ENCODE measurements around the gene RETREG1.

Gene RETREG1

DNA sequence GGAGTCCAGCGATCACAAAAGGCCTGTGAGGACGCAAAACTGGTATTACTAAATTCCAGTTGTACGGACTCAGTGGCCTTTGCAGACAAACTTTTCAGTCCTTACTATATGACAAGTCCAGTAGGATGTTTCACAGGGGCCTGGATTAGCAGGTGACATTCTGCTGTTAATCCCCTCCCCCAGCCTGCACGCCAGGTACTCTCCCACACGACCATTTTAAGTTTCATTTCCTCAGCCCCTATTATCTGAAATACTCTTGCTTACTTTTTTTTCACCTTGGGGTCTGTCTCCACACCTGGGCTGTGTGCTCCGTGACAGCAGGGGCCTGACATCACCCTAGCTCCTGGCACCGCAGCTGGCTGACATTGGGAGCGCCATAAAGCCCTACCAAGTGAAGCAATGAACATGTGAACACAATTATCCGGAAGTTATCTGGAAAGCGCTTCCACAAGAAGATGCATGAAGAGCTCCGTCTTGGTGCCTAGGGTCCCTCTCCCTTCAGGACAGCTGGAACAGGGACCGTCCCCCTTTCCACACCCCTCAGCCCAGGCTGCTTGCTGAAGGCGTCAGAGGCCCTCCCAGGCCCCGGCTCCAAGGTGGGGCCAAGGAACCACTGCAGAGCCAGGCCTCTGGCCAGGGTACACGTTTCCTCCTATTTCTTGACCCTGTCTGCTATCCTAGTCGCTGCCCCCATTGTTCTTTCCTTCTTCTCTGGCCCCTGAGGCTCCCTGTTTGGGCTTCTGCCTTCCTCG is 111.5 kb downstream of the RETREG1 start:
- ChIA-PET CTCF (no interaction called here), POLR2A (no interaction called here)

DNA sequence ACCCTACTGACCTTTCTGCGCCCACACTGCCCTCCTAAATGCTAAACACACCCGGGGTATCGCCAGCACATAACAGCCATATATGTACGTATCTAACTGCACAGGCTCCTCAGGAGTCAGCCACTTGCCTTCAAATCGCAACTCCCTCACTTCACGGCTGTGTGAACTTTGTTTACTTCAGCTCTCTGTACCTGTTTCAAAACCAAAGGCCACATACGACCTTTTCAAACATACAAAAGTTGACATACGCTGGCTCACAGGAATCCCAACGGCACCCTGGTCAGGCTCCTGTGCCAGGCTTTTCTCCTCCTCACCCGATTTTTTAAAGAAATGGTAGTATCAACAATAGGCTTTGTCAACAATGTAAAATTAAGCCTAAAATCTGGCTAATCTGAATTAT is 112.2 kb downstream of the RETREG1 start:
- POLR2A ChIA-PET, result no interaction called here
- peaks cover 3% of the 10 kb centered on the region; the same call in 1 of the 2 replicates for H3K4me1 ChIP-seq (ENCODE audit: control insufficient read depth, insufficient read depth, low read length)
- no peak for TF ChIP-seq ZNF24 (tag by site-specific recombination; IDR thresholded peaks at IDR 0.05)
- no peak for TF ChIP-seq KLF8 (tag by site-specific recombination; IDR thresholded peaks at IDR 0.05)
- no peak for TF ChIP-seq YY1 (tag by site-specific recombination; IDR thresholded peaks at IDR 0.05)
- TF ChIP-seq, protein P1, sequence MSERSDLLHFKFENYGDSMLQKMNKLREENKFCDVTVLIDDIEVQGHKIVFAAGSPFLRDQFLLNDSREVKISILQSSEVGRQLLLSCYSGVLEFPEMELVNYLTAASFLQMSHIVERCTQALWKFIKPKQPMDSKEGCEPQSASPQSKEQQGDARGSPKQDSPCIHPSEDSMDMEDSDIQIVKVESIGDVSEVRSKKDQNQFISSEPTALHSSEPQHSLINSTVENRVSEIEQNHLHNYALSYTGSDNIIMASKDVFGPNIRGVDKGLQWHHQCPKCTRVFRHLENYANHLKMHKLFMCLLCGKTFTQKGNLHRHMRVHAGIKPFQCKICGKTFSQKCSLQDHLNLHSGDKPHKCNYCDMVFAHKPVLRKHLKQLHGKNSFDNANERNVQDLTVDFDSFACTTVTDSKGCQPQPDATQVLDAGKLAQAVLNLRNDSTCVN (tag by site-specific recombination; optimal IDR thresholded peaks at IDR 0.05), result no peak
- TF ChIP-seq, protein P2, sequence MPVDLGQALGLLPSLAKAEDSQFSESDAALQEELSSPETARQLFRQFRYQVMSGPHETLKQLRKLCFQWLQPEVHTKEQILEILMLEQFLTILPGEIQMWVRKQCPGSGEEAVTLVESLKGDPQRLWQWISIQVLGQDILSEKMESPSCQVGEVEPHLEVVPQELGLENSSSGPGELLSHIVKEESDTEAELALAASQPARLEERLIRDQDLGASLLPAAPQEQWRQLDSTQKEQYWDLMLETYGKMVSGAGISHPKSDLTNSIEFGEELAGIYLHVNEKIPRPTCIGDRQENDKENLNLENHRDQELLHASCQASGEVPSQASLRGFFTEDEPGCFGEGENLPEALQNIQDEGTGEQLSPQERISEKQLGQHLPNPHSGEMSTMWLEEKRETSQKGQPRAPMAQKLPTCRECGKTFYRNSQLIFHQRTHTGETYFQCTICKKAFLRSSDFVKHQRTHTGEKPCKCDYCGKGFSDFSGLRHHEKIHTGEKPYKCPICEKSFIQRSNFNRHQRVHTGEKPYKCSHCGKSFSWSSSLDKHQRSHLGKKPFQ (tag by site-specific recombination; IDR thresholded peaks at IDR 0.05), result no peak
- TF ChIP-seq, protein P3, sequence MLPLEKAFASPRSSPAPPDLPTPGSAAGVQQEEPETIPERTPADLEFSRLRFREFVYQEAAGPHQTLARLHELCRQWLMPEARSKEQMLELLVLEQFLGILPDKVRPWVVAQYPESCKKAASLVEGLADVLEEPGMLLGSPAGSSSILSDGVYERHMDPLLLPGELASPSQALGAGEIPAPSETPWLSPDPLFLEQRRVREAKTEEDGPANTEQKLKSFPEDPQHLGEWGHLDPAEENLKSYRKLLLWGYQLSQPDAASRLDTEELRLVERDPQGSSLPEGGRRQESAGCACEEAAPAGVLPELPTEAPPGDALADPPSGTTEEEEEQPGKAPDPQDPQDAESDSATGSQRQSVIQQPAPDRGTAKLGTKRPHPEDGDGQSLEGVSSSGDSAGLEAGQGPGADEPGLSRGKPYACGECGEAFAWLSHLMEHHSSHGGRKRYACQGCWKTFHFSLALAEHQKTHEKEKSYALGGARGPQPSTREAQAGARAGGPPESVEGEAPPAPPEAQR (tag by site-specific recombination; IDR thresholded peaks at IDR 0.05), result no peak
- TF ChIP-seq ZNF830 (tag by site-specific recombination; IDR thresholded peaks at IDR 0.05; ENCODE audit: low read depth), result no peak
- no peak for TF ChIP-seq KLF9 (tag by site-specific recombination; IDR thresholded peaks at IDR 0.05; ENCODE audit: low read depth)
- TF ChIP-seq, protein P4, sequence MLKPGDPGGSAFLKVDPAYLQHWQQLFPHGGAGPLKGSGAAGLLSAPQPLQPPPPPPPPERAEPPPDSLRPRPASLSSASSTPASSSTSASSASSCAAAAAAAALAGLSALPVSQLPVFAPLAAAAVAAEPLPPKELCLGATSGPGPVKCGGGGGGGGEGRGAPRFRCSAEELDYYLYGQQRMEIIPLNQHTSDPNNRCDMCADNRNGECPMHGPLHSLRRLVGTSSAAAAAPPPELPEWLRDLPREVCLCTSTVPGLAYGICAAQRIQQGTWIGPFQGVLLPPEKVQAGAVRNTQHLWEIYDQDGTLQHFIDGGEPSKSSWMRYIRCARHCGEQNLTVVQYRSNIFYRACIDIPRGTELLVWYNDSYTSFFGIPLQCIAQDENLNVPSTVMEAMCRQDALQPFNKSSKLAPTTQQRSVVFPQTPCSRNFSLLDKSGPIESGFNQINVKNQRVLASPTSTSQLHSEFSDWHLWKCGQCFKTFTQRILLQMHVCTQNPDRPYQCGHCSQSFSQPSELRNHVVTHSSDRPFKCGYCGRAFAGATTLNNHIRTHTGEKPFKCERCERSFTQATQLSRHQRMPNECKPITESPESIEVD (tag by site-specific recombination; IDR thresholded peaks at IDR 0.05), result no peak
- no peak for TF ChIP-seq ZSCAN30 (tag by site-specific recombination; IDR thresholded peaks at IDR 0.05)
- no peak for TF ChIP-seq MYNN (tag by site-specific recombination; IDR thresholded peaks at IDR 0.05; ENCODE audit: borderline replicate concordance)
- TF ChIP-seq, protein P5, sequence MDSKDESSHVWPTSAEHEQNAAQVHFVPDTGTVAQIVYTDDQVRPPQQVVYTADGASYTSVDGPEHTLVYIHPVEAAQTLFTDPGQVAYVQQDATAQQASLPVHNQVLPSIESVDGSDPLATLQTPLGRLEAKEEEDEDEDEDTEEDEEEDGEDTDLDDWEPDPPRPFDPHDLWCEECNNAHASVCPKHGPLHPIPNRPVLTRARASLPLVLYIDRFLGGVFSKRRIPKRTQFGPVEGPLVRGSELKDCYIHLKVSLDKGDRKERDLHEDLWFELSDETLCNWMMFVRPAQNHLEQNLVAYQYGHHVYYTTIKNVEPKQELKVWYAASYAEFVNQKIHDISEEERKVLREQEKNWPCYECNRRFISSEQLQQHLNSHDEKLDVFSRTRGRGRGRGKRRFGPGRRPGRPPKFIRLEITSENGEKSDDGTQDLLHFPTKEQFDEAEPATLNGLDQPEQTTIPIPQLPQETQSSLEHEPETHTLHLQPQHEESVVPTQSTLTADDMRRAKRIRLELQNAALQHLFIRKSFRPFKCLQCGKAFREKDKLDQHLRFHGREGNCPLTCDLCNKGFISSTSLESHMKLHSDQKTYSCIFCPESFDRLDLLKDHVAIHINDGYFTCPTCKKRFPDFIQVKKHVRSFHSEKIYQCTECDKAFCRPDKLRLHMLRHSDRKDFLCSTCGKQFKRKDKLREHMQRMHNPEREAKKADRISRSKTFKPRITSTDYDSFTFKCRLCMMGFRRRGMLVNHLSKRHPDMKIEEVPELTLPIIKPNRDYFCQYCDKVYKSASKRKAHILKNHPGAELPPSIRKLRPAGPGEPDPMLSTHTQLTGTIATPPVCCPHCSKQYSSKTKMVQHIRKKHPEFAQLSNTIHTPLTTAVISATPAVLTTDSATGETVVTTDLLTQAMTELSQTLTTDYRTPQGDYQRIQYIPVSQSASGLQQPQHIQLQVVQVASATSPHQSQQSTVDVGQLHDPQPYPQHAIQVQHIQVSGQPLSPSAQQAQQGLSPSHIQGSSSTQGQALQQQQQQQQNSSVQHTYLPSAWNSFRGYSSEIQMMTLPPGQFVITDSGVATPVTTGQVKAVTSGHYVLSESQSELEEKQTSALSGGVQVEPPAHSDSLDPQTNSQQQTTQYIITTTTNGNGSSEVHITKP (tag by site-specific recombination; IDR thresholded peaks at IDR 0.05), result no peak
- no peak for TF ChIP-seq ZNF530 (tag by site-specific recombination; IDR thresholded peaks at IDR 0.05; ENCODE audit: low read depth)
- TF ChIP-seq REPIN1 (tag by site-specific recombination; IDR thresholded peaks at IDR 0.05; ENCODE audit: low read depth), result no peak
- no peak for TF ChIP-seq ZNF350 (tag by site-specific recombination; IDR thresholded peaks at IDR 0.05)
- TF ChIP-seq ZNF529 (tag by site-specific recombination; IDR thresholded peaks at IDR 0.05; ENCODE audit: insufficient replicate concordance), result no peak
- CTCF ChIA-PET, result no interaction called here
- H3K36me3 ChIP-seq (ENCODE audit: control insufficient read depth in 2 of 2, insufficient read depth in 1 of 2, low read length in 2 of 2), result no peaks in the 10 kb centered on the region
- H3K27ac ChIP-seq (ENCODE audit: extremely low read depth, low read depth, low read length), result no peak overlapping the region
- H3K4me3 ChIP-seq (ENCODE audit: low read depth, low read length), result no peak overlapping the region
- H3K9me3 ChIP-seq (ENCODE audit: control insufficient read depth, insufficient read depth, low read depth, low read length), result no peaks in the 10 kb centered on the region

More for the DNA sequence above, 111.5 kb downstream of the RETREG1 start:
- H3K27ac ChIP-seq (ENCODE audit: extremely low read depth, low read depth, low read length), result no peak overlapping the region
- no peaks in the 10 kb centered on the region for H3K9me3 ChIP-seq (ENCODE audit: control insufficient read depth, insufficient read depth, low read depth, low read length)
- peaks cover 3% of the 10 kb centered on the region; the same call in 1 of the 2 replicates for H3K4me1 ChIP-seq (ENCODE audit: control insufficient read depth, insufficient read depth, low read length)
- TF ChIP-seq, protein P6, sequence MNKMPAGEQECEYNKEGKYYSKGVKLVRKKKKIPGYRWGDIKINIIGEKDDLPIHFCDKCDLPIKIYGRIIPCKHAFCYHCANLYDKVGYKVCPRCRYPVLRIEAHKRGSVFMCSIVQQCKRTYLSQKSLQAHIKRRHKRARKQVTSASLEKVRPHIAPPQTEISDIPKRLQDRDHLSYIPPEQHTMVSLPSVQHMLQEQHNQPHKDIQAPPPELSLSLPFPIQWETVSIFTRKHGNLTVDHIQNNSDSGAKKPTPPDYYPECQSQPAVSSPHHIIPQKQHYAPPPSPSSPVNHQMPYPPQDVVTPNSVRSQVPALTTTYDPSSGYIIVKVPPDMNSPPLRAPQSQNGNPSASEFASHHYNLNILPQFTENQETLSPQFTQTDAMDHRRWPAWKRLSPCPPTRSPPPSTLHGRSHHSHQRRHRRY (tag by site-specific recombination; IDR thresholded peaks at IDR 0.05), result no peak
- no peak for TF ChIP-seq ZNF324 (tag by site-specific recombination; IDR thresholded peaks at IDR 0.05)
- TF ChIP-seq, protein P7, sequence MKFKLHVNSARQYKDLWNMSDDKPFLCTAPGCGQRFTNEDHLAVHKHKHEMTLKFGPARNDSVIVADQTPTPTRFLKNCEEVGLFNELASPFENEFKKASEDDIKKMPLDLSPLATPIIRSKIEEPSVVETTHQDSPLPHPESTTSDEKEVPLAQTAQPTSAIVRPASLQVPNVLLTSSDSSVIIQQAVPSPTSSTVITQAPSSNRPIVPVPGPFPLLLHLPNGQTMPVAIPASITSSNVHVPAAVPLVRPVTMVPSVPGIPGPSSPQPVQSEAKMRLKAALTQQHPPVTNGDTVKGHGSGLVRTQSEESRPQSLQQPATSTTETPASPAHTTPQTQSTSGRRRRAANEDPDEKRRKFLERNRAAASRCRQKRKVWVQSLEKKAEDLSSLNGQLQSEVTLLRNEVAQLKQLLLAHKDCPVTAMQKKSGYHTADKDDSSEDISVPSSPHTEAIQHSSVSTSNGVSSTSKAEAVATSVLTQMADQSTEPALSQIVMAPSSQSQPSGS (tag by site-specific recombination; IDR thresholded peaks at IDR 0.05; ENCODE audit: low read depth), result no peak
- no peak for TF ChIP-seq SETDB1 (IDR thresholded peaks at IDR 0.05; ENCODE audit: insufficient read length, low read length)
- TF ChIP-seq ZNF558 (tag by site-specific recombination; IDR thresholded peaks at IDR 0.05), result no peak
- TF ChIP-seq ZNF266 (tag by site-specific recombination; IDR thresholded peaks at IDR 0.05; ENCODE audit: low read depth), result no peak
- no peak overlapping the region for H3K4me3 ChIP-seq (ENCODE audit: low read depth, low read length)
- no peaks in the 10 kb centered on the region for H3K36me3 ChIP-seq (ENCODE audit: control insufficient read depth in 2 of 2, insufficient read depth in 1 of 2, low read length in 2 of 2)
